Progenitor cell of endocrine pancreas (in vitro differentiated cells): ENCODE results near the gene NOB1. TPM values are rescaled to one million over a fixed set of nuclear protein-coding genes. Genes with fewer than 3 reads are reported as not detected.
"Not testable (repeated sequence)": the region's sequence is repeated elsewhere in the genome, so short reads cannot be mapped to it uniquely, and the experiment has no call there.

Experiments used
- DNase-seq: peaks from one replicate; pipeline ENCODE4 v3.0.0; 2021; ENCODE audit warnings: low spot score; ENCODE audit not compliant: unreplicated experiment
- H3K27ac Mint-ChIP-seq: 2 replicates; pipeline ENCODE4 v1.8.0; 2021; ENCODE audit warnings: mild to moderate bottlenecking, moderate library complexity, mixed read lengths
- H3K27me3 Mint-ChIP-seq: 2 replicates; pipeline ENCODE4 v1.8.0; 2021; ENCODE audit warnings: mixed read lengths
- H3K36me3 Mint-ChIP-seq: 2 replicates; pipeline ENCODE4 v1.8.0; 2022; ENCODE audit warnings: mixed read lengths; ENCODE audit not compliant: insufficient read depth
- H3K4me1 Mint-ChIP-seq: 2 replicates; pipeline ENCODE4 v1.8.0; 2021; ENCODE audit warnings: low read depth, mixed read lengths
- H3K4me3 Mint-ChIP-seq: 2 replicates; pipeline ENCODE4 v1.8.0; 2021; ENCODE audit warnings: low read depth, mild to moderate bottlenecking, moderate library complexity, mixed read lengths
- H3K9me3 Mint-ChIP-seq: 2 replicates; pipeline ENCODE4 v1.8.0; 2021; ENCODE audit warnings: low read depth, mixed read lengths
- CTCF ChIP-seq: fragments of 200-600 bp; sonication (generic); IDR thresholded peaks from one replicate; pipeline ENCODE4 v1.5.0; 2021; ENCODE audit warnings: antibody characterized with exemption, mild to moderate bottlenecking; ENCODE audit not compliant: unreplicated experiment
- total RNA-seq: library from RNA; stranded (reverse); gene quantifications from 2 replicates; pipeline ENCODE4 v1.2.1, GENCODE V29; 2021

The NOB1 gene
- total RNA-seq, 1 donor from 2014 or later, result 56.1 TPM

- H3K4me3 Mint-ChIP-seq, result no peak overlapping the region
- H3K9me3 Mint-ChIP-seq, result no peaks in the 10 kb centered on the region
- no peak overlapping the region for H3K27ac Mint-ChIP-seq
- H3K27me3 Mint-ChIP-seq, result no peaks in the 10 kb centered on the region
- H3K36me3 Mint-ChIP-seq, result peaks cover 13% of the 10 kb centered on the region
- peaks cover 1% of the 10 kb centered on the region for H3K4me1 Mint-ChIP-seq
- no peak for DNase-seq
- TF ChIP-seq CTCF, result no peak
Observed at GRCh38 chr16:69794486-69794885, 39.8 kb upstream of the NOB1 start.

DNA sequence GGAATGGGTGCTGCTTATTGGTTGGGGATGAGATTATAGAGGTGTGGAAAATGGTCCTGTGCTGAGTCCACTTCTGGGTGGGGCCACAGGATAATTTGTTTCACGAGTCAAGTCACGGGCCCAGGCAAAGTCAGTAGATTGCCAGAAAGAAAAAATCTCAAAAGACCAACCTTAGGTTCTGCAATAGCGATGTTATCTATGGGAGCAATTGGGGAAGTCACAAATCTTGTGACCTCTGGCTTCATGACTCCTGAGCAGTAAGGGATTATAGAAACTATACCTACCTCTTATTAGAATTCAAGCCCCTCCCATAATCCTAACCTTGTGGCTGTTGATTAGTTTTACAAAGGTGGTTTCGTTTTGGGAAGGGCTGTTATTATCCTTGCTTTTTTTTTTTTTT is 38.8 kb upstream of the NOB1 start:
- TF ChIP-seq CTCF, result no peak
- no peaks in the 10 kb centered on the region for H3K27me3 Mint-ChIP-seq
- no peaks in the 10 kb centered on the region for H3K9me3 Mint-ChIP-seq
- H3K27ac Mint-ChIP-seq, result peak overlapping the region; percentile 71
- H3K4me1 Mint-ChIP-seq, result peaks cover under 1% of the 10 kb centered on the region
- H3K36me3 Mint-ChIP-seq, result peaks cover 15% of the 10 kb centered on the region
- no peak for DNase-seq
- no peak overlapping the region for H3K4me3 Mint-ChIP-seq

- H3K4me1 Mint-ChIP-seq, DNase-seq, H3K9me3 Mint-ChIP-seq, H3K4me3 Mint-ChIP-seq, H3K27me3 Mint-ChIP-seq, H3K27ac Mint-ChIP-seq: not testable (repeated sequence)
- peaks cover 25% of the 10 kb centered on the region for H3K36me3 Mint-ChIP-seq
Observed at GRCh38 chr16:69791391-69791847, 36.7 kb upstream of the NOB1 start.

DNA sequence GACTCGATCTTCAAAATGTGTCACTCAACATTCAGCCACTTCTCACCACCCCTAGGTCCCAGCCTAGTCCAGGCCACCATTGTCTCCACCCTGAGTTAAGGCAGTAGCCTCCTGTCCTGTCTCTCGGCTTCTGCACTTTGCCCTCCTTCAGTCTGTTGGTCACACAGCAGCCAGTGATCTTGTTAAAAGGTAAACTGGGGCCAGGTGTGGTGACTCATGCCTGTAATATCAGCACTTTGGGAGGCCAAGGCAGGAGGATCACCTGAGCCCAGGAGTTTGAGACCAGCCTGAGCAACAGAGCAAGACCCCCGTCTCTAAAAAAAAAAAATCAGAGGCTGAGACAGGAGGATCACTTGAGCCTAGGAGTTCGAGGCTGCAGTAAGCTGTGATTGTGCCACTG is 33.2 kb upstream of the NOB1 start:
- H3K27ac Mint-ChIP-seq, result no peak overlapping the region
- no peak for DNase-seq
- peaks cover 29% of the 10 kb centered on the region for H3K36me3 Mint-ChIP-seq
- TF ChIP-seq CTCF, result no peak
- H3K4me3 Mint-ChIP-seq, result no peak overlapping the region
- no peaks in the 10 kb centered on the region for H3K9me3 Mint-ChIP-seq
- H3K4me1 Mint-ChIP-seq, result no peaks in the 10 kb centered on the region
- no peaks in the 10 kb centered on the region for H3K27me3 Mint-ChIP-seq

DNA sequence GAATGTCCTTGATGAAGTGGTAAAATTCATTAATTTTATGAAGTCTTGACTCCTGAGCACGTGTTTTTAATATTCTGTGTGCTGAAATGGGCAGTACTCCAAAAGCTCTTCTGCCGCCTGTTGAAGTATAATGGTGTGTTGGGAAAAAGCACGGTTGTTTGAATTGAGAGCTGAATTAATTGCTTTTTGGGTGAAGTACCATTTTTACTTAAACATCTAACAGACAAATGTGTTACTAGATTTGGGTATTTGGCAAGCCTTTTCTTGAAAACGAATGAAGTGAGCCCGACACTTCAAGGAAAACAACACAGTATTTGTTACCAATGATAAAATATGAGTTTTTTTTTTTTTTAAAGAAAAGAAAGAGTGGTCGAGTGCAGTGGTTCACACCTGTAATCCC is 29.9 kb upstream of the NOB1 start:
- Mint-ChIP-seq H3K27ac (no peak overlapping the region), H3K27me3 (no peaks in the 10 kb centered on the region), H3K36me3 (peaks cover 26% of the 10 kb centered on the region), H3K4me1 (no peaks in the 10 kb centered on the region), H3K9me3 (no peaks in the 10 kb centered on the region), H3K4me3 (no peak overlapping the region)
- no peak for DNase-seq
- no peak for TF ChIP-seq CTCF

DNA sequence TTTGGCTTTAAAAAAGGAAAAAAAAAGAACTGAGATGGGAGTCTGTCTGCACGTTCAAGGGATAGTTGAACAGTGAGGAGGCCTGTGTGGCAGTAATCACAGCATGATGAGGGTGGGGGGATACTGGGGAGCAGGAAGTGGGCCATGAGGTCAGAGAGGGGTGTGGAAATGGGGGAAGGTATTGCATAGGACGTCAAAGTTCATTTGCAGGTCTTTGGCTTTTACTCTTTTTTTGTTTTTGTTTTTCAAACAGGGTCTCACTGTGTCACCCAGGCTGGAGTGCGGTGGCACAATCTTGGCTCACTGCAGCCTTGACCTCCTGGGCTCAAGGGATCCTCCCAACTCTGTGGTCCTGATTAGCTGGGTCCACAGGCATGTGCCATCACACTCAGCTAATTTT is 26.4 kb upstream of the NOB1 start:
- Mint-ChIP-seq H3K27ac (no peak overlapping the region), H3K36me3 (peaks cover 11% of the 10 kb centered on the region), H3K9me3 (no peaks in the 10 kb centered on the region)

More for the DNA sequence above, 26.4 kb upstream of the NOB1 start:
- H3K4me3 Mint-ChIP-seq, result no peak overlapping the region
- H3K27me3 Mint-ChIP-seq, result no peaks in the 10 kb centered on the region
- DNase-seq, result no peak
- H3K4me1 Mint-ChIP-seq, result no peaks in the 10 kb centered on the region
- TF ChIP-seq CTCF, result no peak
